Measurements from ENCODE around the gene TTC34.

- no peak for TF ChIP-seq GATA2 (IDR thresholded peaks at IDR 0.05; ENCODE audit: low read depth, low read length)
- no peak for TF ChIP-seq GATA3 (IDR thresholded peaks at IDR 0.05; ENCODE audit: low read depth, low read length)
These were observed 163.9 kb downstream of the TTC34 start for GRCh38 chr1:2637442-2638145.
